Placental epithelial cell (primary cell): ENCODE measurements around the gene PPP6R3. TPM values are rescaled to one million over a fixed set of nuclear protein-coding genes. Genes with fewer than 3 reads are reported as not detected.

Source experiments
- small RNA-seq: library from RNA; depleted of rRNA; stranded (forward); fragments of <200 nt; gene quantifications from one replicate; pipeline ENCODE3, GENCODE V24; 2012
- total RNA-seq: library from RNA; depleted of rRNA; stranded (reverse); fragments of >200 nt; gene quantifications from 2 replicates; pipeline ENCODE4 v1.2.3, GENCODE V29; 2012

Gene PPP6R3
- 126 and 131 TPM in 2 replicates for total RNA-seq

GRCh38 chr11:68460741-68461574, at the start of gene PPP6R3:
TSS of gene PPP6R3 (plus strand) at chr11:68460752. CDS start at chr11:68537665, 76,913 bp downstream.

Small RNA genes lying within 50 kb of the gene (small RNA-seq; reads per million reads assigned to genes)
- 0.12 reads per million for gene NDUFA3P2

Other genes starting within 250 kb of the PPP6R3 start
- gene KMT5B, start 247.5 kb upstream of the PPP6R3 start, total RNA-seq, result 29.5 and 42.8 TPM in 2 replicates
- gene C11orf24, start 188.8 kb upstream of the PPP6R3 start, total RNA-seq, result 17.7 and 31.7 TPM in 2 replicates
- gene LRP5, start 148.2 kb upstream of the PPP6R3 start, total RNA-seq, result 9.4 and 42.1 TPM in 2 replicates
- gene GAL, start 223.8 kb downstream of the PPP6R3 start, total RNA-seq, result 5.1 TPM in 1 of 2 replicates, not detected in the other